ENCODE results near the gene FAHD2A.

Gene FAHD2A

DNA sequence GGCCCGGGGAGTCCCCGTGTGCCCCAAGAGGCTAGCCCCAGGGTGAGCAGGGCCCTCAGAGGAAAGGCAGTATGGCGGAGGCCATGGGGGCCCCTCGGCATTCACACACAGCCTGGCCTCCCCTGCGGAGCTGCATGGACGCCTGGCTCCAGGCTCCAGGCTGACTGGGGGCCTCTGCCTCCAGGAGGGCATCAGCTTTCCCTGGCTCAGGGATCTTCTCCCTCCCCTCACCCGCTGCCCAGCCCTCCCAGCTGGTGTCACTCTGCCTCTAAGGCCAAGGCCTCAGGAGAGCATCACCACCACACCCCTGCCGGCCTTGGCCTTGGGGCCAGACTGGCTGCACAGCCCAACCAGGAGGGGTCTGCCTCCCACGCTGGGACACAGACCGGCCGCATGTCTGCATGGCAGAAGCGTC, 16.9 kb upstream of the FAHD2A start:
- no peak for DNase-seq (ENCODE audit: extremely low spot score)
- CTCF ChIA-PET = interaction anchor here (1.3 kb wide), 1 partner anchor 301 kb away, joined by 3 read pairs; no protein-coding TSS in a partner anchor
- TF ChIP-seq, protein P1, sequence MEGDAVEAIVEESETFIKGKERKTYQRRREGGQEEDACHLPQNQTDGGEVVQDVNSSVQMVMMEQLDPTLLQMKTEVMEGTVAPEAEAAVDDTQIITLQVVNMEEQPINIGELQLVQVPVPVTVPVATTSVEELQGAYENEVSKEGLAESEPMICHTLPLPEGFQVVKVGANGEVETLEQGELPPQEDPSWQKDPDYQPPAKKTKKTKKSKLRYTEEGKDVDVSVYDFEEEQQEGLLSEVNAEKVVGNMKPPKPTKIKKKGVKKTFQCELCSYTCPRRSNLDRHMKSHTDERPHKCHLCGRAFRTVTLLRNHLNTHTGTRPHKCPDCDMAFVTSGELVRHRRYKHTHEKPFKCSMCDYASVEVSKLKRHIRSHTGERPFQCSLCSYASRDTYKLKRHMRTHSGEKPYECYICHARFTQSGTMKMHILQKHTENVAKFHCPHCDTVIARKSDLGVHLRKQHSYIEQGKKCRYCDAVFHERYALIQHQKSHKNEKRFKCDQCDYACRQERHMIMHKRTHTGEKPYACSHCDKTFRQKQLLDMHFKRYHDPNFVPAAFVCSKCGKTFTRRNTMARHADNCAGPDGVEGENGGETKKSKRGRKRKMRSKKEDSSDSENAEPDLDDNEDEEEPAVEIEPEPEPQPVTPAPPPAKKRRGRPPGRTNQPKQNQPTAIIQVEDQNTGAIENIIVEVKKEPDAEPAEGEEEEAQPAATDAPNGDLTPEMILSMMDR (IDR thresholded peaks at IDR 0.05; ENCODE audit: control extremely low read depth, extremely low read depth, low read depth, missing control alignments) = no peak
- POLR2A ChIA-PET = no interaction called here

DNA sequence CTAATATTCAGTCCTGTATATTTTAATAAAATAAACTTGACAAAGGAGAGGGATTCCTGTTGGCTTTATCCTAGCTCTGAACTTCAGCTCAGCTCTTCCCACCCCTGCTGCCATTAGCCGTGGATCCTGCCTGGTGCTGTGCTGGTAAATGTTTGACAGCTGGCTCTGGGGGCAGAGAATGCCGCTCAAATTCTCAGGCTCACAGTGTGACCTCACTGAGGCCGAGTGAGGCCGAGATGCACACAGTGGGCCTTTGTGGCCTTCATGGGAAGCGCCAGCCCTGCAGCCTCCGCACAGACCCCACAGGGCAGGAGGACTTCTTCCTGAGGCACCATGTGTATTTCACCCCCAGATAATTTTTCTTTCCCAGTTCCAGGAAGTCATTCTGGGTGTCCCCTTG, 16.5 kb upstream of the FAHD2A start:
- no peak for DNase-seq (ENCODE audit: extremely low spot score)
- ChIA-PET CTCF (interaction anchor here (1.3 to 4.3 kb wide), 2 partner anchors 17 to 300 kb away, joined by 3 to 47 read pairs; partner anchors contain the start of gene FAHD2A), POLR2A (no interaction called here)
- TF ChIP-seq, protein P1 (IDR thresholded peaks at IDR 0.05; ENCODE audit: control extremely low read depth, extremely low read depth, low read depth, missing control alignments) = no peak

DNA sequence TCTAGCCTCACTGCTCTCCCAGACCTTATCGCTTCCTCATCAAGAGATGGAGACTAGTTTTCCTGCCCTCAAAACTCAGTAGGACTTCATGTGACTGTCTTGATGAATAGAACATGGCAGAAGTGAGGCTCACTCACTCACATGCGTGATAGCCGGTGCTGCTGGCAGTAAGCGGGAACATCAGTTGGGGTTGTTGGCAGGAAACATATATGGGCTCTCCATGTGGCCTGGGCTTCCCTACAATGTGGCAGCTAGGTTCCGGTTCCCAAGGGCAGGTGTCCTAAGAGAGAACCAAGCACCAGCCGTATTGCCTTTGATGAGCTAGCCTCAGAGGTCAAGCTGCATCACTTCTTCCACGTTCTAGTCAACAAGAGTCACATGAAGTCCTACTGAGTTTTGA, 15.2 kb upstream of the FAHD2A start:
- ChIA-PET POLR2A (no interaction called here), CTCF (interaction anchor here (1.4 to 4.3 kb wide), 3 partner anchors 9 to 16 kb away, joined by 4 to 47 read pairs (median 6); partner anchors contain the start of gene FAHD2A)

DNA sequence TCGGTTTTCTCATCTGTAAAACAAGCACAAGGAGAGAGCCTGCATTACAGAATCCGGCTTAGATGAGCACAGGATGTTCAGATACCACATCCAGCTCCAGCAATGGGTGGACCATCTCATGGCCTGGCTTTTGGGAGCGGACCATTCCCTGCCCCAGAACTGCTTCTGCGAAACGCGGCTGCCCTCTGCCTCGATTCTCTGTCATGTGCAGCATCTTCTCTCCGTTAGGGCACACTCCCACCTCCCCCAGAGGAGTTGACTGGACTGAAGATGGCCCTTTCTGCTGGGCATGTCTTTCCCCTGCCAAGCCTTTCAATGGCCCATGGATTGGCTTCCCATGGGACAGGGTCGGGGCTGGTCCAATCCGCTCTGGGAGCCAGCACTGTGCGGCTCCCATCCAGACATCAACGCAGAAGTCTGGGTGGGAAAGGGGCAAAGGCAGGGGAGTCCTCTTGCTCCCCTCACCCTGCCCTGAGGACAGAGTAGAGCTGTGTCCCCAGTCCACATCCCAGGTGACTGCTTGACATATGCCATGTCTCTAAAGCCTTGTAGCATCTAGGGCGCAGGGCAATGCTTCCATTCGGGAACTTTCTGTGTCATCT, 14.3 kb upstream of the FAHD2A start:
- TF ChIP-seq, protein P1 (IDR thresholded peaks at IDR 0.05; ENCODE audit: control extremely low read depth, extremely low read depth, low read depth, missing control alignments) = no peak
- CTCF ChIA-PET = interaction anchor here (1.3 to 4.3 kb wide), 10 partner anchors 8 to 343 kb away, joined by 3 to 47 read pairs (median 6); partner anchors contain the start of gene FAHD2A
- POLR2A ChIA-PET = no interaction called here
- no peak for DNase-seq (ENCODE audit: extremely low spot score)

More for the DNA sequence above, 15.2 kb upstream of the FAHD2A start:
- TF ChIP-seq, protein P1 (IDR thresholded peaks at IDR 0.05; ENCODE audit: control extremely low read depth, extremely low read depth, low read depth, missing control alignments) = no peak
- no peak for DNase-seq (ENCODE audit: extremely low spot score)

DNA sequence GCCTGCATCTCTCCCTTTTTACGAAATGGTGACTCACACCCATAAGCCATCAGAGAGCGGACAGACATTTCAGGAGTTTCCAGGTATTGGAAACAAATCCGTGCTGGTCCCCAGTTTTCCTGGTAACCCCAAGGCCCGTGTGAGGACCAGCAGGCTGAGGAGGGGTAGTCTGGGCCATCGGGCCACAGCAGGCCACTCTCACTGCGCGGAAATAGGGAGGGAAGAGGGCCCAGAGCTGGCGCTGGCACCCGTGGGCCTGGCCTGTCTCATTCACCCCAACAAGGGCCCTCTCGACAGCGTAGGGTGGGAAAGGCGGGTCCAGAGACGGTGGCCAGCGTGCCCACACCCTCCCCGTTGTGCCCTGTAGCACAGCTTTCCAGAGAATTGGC, 13.7 kb upstream of the FAHD2A start:
- TF ChIP-seq, protein P1 (IDR thresholded peaks at IDR 0.05; ENCODE audit: control extremely low read depth, extremely low read depth, low read depth, missing control alignments) = no peak
- CTCF ChIA-PET = interaction anchor here (0.7 to 4.3 kb wide), 19 partner anchors 9 to 343 kb away, joined by 3 to 47 read pairs (median 6); partner anchors contain the start of gene FAHD2A
- POLR2A ChIA-PET = no interaction called here
- no peak for DNase-seq (ENCODE audit: extremely low spot score)

DNA sequence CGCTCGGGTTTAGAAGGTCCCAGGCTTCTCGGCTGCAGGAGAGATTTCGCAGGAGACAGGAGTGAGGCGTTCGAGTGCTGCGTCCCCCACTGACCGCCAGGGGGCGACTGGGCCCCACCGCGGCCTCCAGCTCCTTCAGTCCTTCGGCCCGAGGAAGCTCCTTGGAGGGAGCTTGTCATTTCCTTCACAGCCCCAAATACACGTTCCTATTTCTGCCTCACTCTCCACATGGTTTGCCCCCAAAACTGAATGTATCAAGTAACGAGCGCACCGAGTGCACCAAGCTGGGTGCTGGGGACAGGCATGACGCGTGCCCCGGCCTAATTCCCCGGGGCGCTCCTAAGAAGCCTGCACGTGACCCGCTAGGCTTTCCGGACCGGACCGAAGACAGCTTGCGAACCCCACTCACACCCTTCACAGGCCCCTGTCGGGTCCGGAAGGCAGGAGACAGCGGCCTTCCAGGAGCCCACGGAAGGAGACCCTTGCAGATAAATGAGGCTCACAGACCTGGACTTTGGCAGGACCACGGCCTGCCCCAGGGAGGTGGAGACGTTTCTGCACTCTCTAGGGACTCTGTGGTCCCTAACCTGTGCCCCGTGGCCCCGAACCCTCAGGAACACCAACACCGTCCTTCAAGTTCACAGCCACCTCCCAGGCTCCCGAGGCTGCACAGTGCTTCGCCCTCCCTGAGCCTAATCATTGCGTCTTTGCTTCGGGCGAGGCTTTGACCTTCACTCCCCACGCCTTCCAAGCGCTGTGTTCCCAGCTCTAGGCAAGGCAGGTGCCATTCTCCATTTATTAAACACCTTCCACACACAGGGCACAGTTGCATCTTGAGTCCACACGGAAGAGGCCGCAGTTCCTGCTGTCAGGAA, 13.0 kb upstream of the FAHD2A start:
- TF ChIP-seq, protein P1 (IDR thresholded peaks at IDR 0.05; ENCODE audit: control extremely low read depth, extremely low read depth, low read depth, missing control alignments) = peak; percentile 87
- DNase-seq (ENCODE audit: extremely low spot score) = peak; percentile 85
- CTCF ChIA-PET = interaction anchor here (0.7 to 4.3 kb wide), 21 partner anchors 8 to 342 kb away, joined by 3 to 47 read pairs (median 6); partner anchors contain the start of gene FAHD2A
- POLR2A ChIA-PET = no interaction called here

Measured in GM10248 (cell line).